GM12878 (cell line): ENCODE measurements around the gene SLC22A23. TPM values are rescaled to one million over a fixed set of nuclear protein-coding genes. Genes with fewer than 3 reads are reported as not detected.

Experiments
- ATAC-seq: fragments of 200-7000 bp; cut with Tn5 transposase; 3 replicates; pipeline ENCODE4 v1.9.1; 2020; ENCODE audit warnings: mild to moderate bottlenecking, moderate library complexity
- BruUV-seq: library from RNA; stranded (reverse); fragments of 400-500 nt; replicated peaks from 2 replicates; lab custom pipeline; 2021; lab: Mats Ljungman, UMichigan
- CTCF ChIA-PET: fragments of 300-600 bp; sonication (Branson Sonifier 250); formaldehyde crosslinking; extraction: SDS; loops from one replicate; lab custom pipeline; 2021; ENCODE audit warnings: inconsistent platforms; lab: Yijun Ruan, JAX
- POLR2A ChIA-PET: fragments of 350-600 bp; formaldehyde crosslinking; extraction: SDS; loops from one replicate; lab custom pipeline; 2021; ENCODE audit warnings: inconsistent platforms; lab: Charles Lee
- RAD21 ChIA-PET: fragments of 300-600 bp; sonication (Branson Sonifier 250); formaldehyde crosslinking; loops from one replicate; lab custom pipeline; 2023; ENCODE audit warnings: antibody characterized with exemption; ENCODE audit not compliant: unreplicated experiment; lab: Charles Lee
- SMC1A ChIA-PET: fragments of 300-600 bp; sonication (Branson Sonifier 250); formaldehyde crosslinking; loops from one replicate; lab custom pipeline; 2023; ENCODE audit not compliant: unreplicated experiment, uncharacterized antibody; lab: Charles Lee
- DNase-seq: peaks from one replicate; pipeline ENCODE4 v3.0.0-alpha.2; 2011; ENCODE audit warnings: low read depth, low spot score
- FAIRE-seq: peaks from 3 replicates; lab custom pipeline; 2011; peaks lifted over from hg19 to GRCh38; lab: Jason Lieb, UNC
- H2AFZ ChIP-seq: 2 replicates; pipeline ENCODE4 v1.6.0; 2011; ENCODE audit warnings: low read depth, low read length, control low read depth; ENCODE audit not compliant: control insufficient read depth
- H3K27ac ChIP-seq: 2 replicates; pipeline ENCODE4 v1.5.1; 2011; ENCODE audit warnings: control low read depth; ENCODE audit not compliant: control insufficient read depth, insufficient read depth
- H3K27me3 ChIP-seq, 2 experiments: replicated peaks in 1 of 2; 2 replicates each; pipeline versions ENCODE4 v1.6.0 to v1.6.1; 2011; ENCODE audit warnings: low read length in 1 of 2; ENCODE audit not compliant: control insufficient read depth in 2 of 2, insufficient read depth in 2 of 2
- H3K36me3 ChIP-seq, 2 experiments: 2 replicates each; pipeline ENCODE4 v1.5.1; 2011; ENCODE audit warnings: low read length in 1 of 2; ENCODE audit not compliant: control insufficient read depth in 2 of 2, insufficient read depth in 2 of 2
- H3K4me1 ChIP-seq: 2 replicates; pipeline ENCODE4 v1.6.1; 2011; ENCODE audit warnings: mild to moderate bottlenecking, low read length, moderate library complexity, mixed read lengths; ENCODE audit not compliant: control insufficient read depth, insufficient read depth
- H3K4me2 ChIP-seq: 2 replicates; pipeline ENCODE4 v1.6.0; 2011; ENCODE audit warnings: control low read depth; ENCODE audit not compliant: control insufficient read depth, insufficient read depth
- H3K4me3 ChIP-seq: fragments of 200-600 bp; sonication (generic); 2 replicates; pipeline ENCODE4 v1.5.1; 2016
- H3K79me2 ChIP-seq: 2 replicates; pipeline ENCODE4 v1.6.0; 2011; ENCODE audit warnings: low read length; ENCODE audit not compliant: control insufficient read depth, insufficient read depth
- H3K9ac ChIP-seq: 2 replicates; pipeline ENCODE4 v1.8.0; 2011; ENCODE audit warnings: low read length, control low read depth, mixed read lengths; ENCODE audit not compliant: control insufficient read depth, insufficient read depth
- H3K9me3 ChIP-seq: replicated peaks from 3 replicates; pipeline ENCODE4 v1.5.1; 2011; ENCODE audit warnings: mild to moderate bottlenecking, low read length; ENCODE audit not compliant: control insufficient read depth, insufficient read depth
- H4K20me1 ChIP-seq: 2 replicates; pipeline ENCODE4 v1.6.0; 2011; ENCODE audit not compliant: control insufficient read depth, insufficient read depth
- CEBPB ChIP-seq, 2 experiments: fragments of 150-350 bp in 1 of 2; IDR thresholded peaks; 2 replicates each; pipeline ENCODE4 v1.6.1; 2012 to 2014; ENCODE audit warnings: low read depth in 2 of 2, low read length in 2 of 2, borderline replicate concordance in 1 of 2, inconsistent platforms in 1 of 2
- RCOR1 ChIP-seq: conservative IDR thresholded peaks from 2 replicates; pipeline ENCODE4 v1.6.1; 2012; ENCODE audit warnings: low read depth, low read length, improper control_type of control experiment
- SMAD1 ChIP-seq: fragments of 450-650 bp; IDR thresholded peaks from 2 replicates; pipeline ENCODE4 v1.6.1; 2018; ENCODE audit warnings: mild to moderate bottlenecking, low read depth; ENCODE audit not compliant: partially characterized antibody
- SRF ChIP-seq, 2 experiments: IDR thresholded peaks; 2 replicates each; pipeline ENCODE4 v1.6.1; 2011; ENCODE audit warnings: low read depth in 2 of 2, low read length in 2 of 2, mild to moderate bottlenecking in 1 of 2, moderate library complexity in 1 of 2
- WGBS: methylation state at CpG from one replicate; pipeline ENCODE4 v1.1.6; 2016; ENCODE audit warnings: low lambda C conversion rate; ENCODE audit not compliant: insufficient replicate concordance, insufficient coverage; ENCODE audit errors: missing lambda C conversion rate; 5-methylcytosine and 5-hydroxymethylcytosine counted together
- in situ Hi-C: fragments of 300-500 bp; cut with MboI; formaldehyde crosslinking; loops from 9 replicates; pipeline ENCODE4 v1.14.3; 2018; ENCODE audit warnings: mixed read lengths
- intact Hi-C: fragments of 100-400 bp; cut with micrococcal nuclease; formaldehyde crosslinking; loops from one replicate; pipeline ENCODE4 v1.14.2; 2022; ENCODE audit not compliant: unreplicated experiment
- polyA plus RNA-seq, 11 experiments: library from polyadenylated mRNA; depleted of rRNA in 4 of 11; unstranded in 6 of 11; stranded (reverse) in 5 of 11; fragments of >200 nt; fragmentation: Nextera tagmentation in 4 of 11; fragmentation: Illumina TruSeq in 1 of 11; extraction: Ambion mirVana in 4 of 11; extraction: Trizol in 1 of 11; gene quantifications; 1 replicate in 1 of 11; 2 replicates in 10 of 11; pipeline versions ENCODE4 v1.2.1 to v1.2.3, GENCODE V29; 2011 to 2016; ENCODE audit warnings: inconsistent platforms in 2 of 11, missing spikeins in 2 of 11, low read depth in 1 of 11
- total RNA-seq, 4 experiments: library from RNA; depleted of rRNA in 3 of 4; stranded (reverse); fragments of >200 nt in 3 of 4; fragmentation: Illumina TruSeq in 1 of 4; extraction: Trizol in 1 of 4; gene quantifications; 2 replicates each; pipeline versions ENCODE4 v1.2.1 to v1.2.3, GENCODE V29; 2013 to 2021
- TF ChIP-seq, protein P1 (sequence below): fragments of 450-650 bp; IDR thresholded peaks from 2 replicates; pipeline ENCODE4 v1.6.1; 2018; ENCODE audit warnings: mild to moderate bottlenecking, low read depth, moderate library complexity; ENCODE audit not compliant: partially characterized antibody
- TF ChIP-seq, protein P2 (sequence below): IDR thresholded peaks from 2 replicates; pipeline ENCODE4 v1.6.1; 2011; ENCODE audit warnings: low read depth, mild to moderate bottlenecking, low read length, moderate library complexity, borderline replicate concordance; ENCODE audit errors: extremely low read depth
- TF ChIP-seq, protein P3 (sequence below): fragments of 150-350 bp; IDR thresholded peaks from 2 replicates; pipeline ENCODE4 v1.6.1; 2016; ENCODE audit warnings: low read depth, low read length
- TF ChIP-seq, protein P4 (sequence below): IDR thresholded peaks from 2 replicates; pipeline ENCODE4 v1.6.1; 2011; ENCODE audit warnings: borderline replicate concordance, low read depth, mild to moderate bottlenecking, moderate library complexity, mixed read lengths, low read length; ENCODE audit not compliant: insufficient read depth; ENCODE audit errors: extremely low read length

Gene SLC22A23
- total and polyA plus RNA-seq, 10 of the 15 experiments (the other 5 are each of a cell fraction or from before 2014, with no cell fraction given), result 0.20 to 2.4 (median 0.74) TPM

DNA sequence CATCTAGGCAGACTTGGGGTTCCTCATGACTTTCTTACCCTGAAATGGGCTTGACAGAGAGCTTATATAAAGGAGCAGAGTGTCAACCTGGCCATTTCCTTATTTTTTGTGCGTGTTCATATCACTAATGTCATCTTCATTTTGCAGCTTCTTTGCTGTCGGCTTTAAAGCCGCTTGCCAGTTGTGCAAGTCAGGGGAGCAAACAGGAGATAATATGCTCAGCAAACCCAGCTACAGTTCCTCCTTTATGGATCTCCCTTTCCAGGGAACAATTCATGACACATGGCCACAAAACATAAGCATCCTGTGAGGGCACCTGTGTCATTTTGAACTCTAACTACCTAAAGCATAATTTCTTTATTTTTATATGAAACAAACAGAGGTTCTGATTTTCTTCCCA lies 222.9 kb downstream of the SLC22A23 start:
- Histone ChIP-seq H3K4me1 (peaks cover 51% of the 10 kb centered on the region), H3K9ac (no peak overlapping the region), H3K9me3 (no peaks in the 10 kb centered on the region), H3K4me2 (no peak overlapping the region), H3K27ac (no peak overlapping the region), H3K27me3 (peaks cover 20 to 23% of the 10 kb centered on the region in 2 experiments), H3K4me3 (no peak overlapping the region), H3K36me3 (no peaks in the 10 kb centered on the region), H2AFZ (no peak overlapping the region), H4K20me1 (no peaks in the 10 kb centered on the region), H3K79me2 (no peaks in the 10 kb centered on the region)
- RAD21 ChIA-PET, result no interaction called here
- FAIRE-seq (no peak), ATAC-seq (no peak), DNase-seq (no peak)
- CTCF ChIA-PET, result no interaction called here
- POLR2A ChIA-PET, result no interaction called here
- BruUV-seq, result no TSS peak
- in situ Hi-C loops, result no loop called here
- 57% methylated on average over 3 of the region's 3 CpGs for WGBS
- TF ChIP-seq SRF (IDR thresholded peaks at IDR 0.05; ENCODE audit: low read depth in 2 of 2, low read length in 2 of 2) (no peak), SMAD1 (no peak), RCOR1 (no peak), CEBPB (IDR thresholded peaks at IDR 0.05; ENCODE audit: borderline replicate concordance in 1 of 2, low read depth in 2 of 2, low read length in 2 of 2) (no peak)
- TF ChIP-seq, protein P1, sequence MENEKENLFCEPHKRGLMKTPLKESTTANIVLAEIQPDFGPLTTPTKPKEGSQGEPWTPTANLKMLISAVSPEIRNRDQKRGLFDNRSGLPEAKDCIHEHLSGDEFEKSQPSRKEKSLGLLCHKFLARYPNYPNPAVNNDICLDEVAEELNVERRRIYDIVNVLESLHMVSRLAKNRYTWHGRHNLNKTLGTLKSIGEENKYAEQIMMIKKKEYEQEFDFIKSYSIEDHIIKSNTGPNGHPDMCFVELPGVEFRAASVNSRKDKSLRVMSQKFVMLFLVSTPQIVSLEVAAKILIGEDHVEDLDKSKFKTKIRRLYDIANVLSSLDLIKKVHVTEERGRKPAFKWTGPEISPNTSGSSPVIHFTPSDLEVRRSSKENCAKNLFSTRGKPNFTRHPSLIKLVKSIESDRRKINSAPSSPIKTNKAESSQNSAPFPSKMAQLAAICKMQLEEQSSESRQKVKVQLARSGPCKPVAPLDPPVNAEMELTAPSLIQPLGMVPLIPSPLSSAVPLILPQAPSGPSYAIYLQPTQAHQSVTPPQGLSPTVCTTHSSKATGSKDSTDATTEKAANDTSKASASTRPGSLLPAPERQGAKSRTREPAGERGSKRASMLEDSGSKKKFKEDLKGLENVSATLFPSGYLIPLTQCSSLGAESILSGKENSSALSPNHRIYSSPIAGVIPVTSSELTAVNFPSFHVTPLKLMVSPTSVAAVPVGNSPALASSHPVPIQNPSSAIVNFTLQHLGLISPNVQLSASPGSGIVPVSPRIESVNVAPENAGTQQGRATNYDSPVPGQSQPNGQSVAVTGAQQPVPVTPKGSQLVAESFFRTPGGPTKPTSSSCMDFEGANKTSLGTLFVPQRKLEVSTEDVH, result no peak
- TF ChIP-seq, protein P2, sequence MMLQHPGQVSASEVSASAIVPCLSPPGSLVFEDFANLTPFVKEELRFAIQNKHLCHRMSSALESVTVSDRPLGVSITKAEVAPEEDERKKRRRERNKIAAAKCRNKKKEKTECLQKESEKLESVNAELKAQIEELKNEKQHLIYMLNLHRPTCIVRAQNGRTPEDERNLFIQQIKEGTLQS, result no peak
- TF ChIP-seq, protein P3, sequence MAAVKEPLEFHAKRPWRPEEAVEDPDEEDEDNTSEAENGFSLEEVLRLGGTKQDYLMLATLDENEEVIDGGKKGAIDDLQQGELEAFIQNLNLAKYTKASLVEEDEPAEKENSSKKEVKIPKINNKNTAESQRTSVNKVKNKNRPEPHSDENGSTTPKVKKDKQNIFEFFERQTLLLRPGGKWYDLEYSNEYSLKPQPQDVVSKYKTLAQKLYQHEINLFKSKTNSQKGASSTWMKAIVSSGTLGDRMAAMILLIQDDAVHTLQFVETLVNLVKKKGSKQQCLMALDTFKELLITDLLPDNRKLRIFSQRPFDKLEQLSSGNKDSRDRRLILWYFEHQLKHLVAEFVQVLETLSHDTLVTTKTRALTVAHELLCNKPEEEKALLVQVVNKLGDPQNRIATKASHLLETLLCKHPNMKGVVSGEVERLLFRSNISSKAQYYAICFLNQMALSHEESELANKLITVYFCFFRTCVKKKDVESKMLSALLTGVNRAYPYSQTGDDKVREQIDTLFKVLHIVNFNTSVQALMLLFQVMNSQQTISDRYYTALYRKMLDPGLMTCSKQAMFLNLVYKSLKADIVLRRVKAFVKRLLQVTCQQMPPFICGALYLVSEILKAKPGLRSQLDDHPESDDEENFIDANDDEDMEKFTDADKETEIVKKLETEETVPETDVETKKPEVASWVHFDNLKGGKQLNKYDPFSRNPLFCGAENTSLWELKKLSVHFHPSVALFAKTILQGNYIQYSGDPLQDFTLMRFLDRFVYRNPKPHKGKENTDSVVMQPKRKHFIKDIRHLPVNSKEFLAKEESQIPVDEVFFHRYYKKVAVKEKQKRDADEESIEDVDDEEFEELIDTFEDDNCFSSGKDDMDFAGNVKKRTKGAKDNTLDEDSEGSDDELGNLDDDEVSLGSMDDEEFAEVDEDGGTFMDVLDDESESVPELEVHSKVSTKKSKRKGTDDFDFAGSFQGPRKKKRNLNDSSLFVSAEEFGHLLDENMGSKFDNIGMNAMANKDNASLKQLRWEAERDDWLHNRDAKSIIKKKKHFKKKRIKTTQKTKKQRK, result no peak
- TF ChIP-seq, protein P4, sequence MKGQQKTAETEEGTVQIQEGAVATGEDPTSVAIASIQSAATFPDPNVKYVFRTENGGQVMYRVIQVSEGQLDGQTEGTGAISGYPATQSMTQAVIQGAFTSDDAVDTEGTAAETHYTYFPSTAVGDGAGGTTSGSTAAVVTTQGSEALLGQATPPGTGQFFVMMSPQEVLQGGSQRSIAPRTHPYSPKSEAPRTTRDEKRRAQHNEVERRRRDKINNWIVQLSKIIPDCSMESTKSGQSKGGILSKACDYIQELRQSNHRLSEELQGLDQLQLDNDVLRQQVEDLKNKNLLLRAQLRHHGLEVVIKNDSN, result no peak
- intact Hi-C loops, result no loop called here
- SMC1A ChIA-PET, result no interaction called here
